Colonic mucosa (tissue), 4 donors: ENCODE measurements around the gene FAM131A. TPM values are rescaled to one million over a fixed set of nuclear protein-coding genes. Genes with fewer than 3 reads are reported as not detected.
"Not testable (repeated sequence)": the region's sequence is repeated elsewhere in the genome, so short reads cannot be mapped to it uniquely, and the experiment has no call there.

ENCODE experiments used
- DNase-seq: peaks from one replicate; pipeline ENCODE4 v3.0.0-alpha.2; 2020
- H3K27ac ChIP-seq: fragments of 200-600 bp; one replicate; pipeline ENCODE4 v1.8.0; 2021
- H3K27me3 ChIP-seq: fragments of 200-600 bp; one replicate; pipeline ENCODE4 v1.8.0; 2021
- H3K36me3 ChIP-seq: fragments of 200-600 bp; one replicate; pipeline ENCODE4 v1.8.0; 2021
- H3K4me1 ChIP-seq: fragments of 200-600 bp; one replicate; pipeline ENCODE4 v1.8.0; 2021; ENCODE audit warnings: mild to moderate bottlenecking
- H3K4me3 ChIP-seq: fragments of 200-600 bp; one replicate; pipeline ENCODE4 v1.8.0; 2021
- H3K9ac ChIP-seq, 2 donors: one replicate each; pipeline ENCODE4 v1.7.0; 2013; ENCODE audit warnings: control low read depth in 2 of 2, low read depth in 2 of 2, low read length in 2 of 2
- H3K9me3 ChIP-seq: fragments of 200-600 bp; one replicate; pipeline ENCODE4 v1.8.0; 2021
- intact Hi-C: fragments of 100-400 bp; cut with DNase I; formaldehyde crosslinking; loops from one replicate; pipeline ENCODE4 v1.14.1; 2022
- total RNA-seq, 2 donors: library from RNA; stranded (reverse); fragmentation: NEBNext Ultra II Directional in 1 of 2; extraction: Animal tissue kit (Norgen Biotek cat#: 25700) in 1 of 2; gene quantifications; one replicate each; pipeline ENCODE4 v1.2.1, GENCODE V29; 2021
- TF ChIP-seq, protein P1 (sequence below): fragments of 200-600 bp; IDR thresholded peaks from one replicate; pipeline ENCODE4 v1.8.0; 2022; ENCODE audit warnings: antibody characterized with exemption, mild to moderate bottlenecking
- donor health status: healthy.
- donor health status: DM: no; HTN: no; CAD: no.
- donor health status: DM: no; HTN: no; CAD: no.

Gene FAM131A
- total RNA-seq, 2 donors from 2014 or later: 15.0 to 22.0 TPM

DNA sequence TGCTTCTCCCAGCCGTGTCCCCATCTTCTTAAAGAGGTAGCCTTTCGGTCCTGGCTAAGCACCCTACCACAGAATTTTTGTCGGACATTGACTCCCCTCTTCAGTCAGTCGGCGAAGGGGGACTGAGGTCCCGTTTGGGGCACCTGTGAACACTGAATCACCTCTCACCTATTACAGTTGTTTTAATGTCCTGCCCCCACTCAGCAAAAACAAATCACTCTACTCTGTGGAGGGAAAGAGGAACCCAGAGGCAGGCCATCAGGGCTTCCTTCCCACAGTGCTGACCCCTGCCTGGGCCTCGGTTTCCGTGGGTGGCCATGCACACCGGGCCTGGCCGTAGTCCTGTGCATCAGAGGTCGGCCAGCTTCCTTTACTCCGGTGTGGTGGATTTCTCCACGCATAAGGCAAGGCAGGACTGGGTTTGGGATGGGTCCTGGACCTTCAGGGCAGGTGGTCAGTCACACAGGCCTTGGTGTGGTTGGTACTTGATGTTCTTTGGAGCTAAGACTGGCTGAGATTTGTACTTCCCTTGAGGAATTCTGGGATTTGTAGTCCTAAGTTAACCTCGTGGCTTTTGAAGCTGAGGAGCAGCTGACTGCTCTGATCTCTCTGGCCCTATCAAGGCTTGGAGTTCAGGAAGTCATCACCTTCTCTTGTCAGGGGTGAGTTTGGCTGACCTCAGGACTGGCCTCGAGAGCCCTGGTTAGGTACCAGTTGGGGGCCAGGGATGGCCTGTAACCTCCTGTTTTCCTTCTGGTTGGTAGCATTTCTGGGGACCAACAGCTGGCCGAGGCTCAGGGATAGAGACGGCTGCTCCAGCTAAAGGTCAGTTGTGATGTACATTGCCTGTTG, 627 bp upstream of the FAM131A start:
- Histone ChIP-seq H3K36me3 (peaks cover 19% of the 10 kb centered on the region), H3K9me3 (no peaks in the 10 kb centered on the region), H3K4me1 (no peaks in the 10 kb centered on the region), H3K27me3 (no peaks in the 10 kb centered on the region), H3K27ac (peak overlapping the region; percentile 78), H3K4me3 (peak overlapping the region; percentile 85), H3K9ac (peak overlapping the region; percentile 72 to 81)
- intact Hi-C loops: no loop called here
- TF ChIP-seq, protein P1, sequence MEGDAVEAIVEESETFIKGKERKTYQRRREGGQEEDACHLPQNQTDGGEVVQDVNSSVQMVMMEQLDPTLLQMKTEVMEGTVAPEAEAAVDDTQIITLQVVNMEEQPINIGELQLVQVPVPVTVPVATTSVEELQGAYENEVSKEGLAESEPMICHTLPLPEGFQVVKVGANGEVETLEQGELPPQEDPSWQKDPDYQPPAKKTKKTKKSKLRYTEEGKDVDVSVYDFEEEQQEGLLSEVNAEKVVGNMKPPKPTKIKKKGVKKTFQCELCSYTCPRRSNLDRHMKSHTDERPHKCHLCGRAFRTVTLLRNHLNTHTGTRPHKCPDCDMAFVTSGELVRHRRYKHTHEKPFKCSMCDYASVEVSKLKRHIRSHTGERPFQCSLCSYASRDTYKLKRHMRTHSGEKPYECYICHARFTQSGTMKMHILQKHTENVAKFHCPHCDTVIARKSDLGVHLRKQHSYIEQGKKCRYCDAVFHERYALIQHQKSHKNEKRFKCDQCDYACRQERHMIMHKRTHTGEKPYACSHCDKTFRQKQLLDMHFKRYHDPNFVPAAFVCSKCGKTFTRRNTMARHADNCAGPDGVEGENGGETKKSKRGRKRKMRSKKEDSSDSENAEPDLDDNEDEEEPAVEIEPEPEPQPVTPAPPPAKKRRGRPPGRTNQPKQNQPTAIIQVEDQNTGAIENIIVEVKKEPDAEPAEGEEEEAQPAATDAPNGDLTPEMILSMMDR: no peak
- no peak for DNase-seq

DNA sequence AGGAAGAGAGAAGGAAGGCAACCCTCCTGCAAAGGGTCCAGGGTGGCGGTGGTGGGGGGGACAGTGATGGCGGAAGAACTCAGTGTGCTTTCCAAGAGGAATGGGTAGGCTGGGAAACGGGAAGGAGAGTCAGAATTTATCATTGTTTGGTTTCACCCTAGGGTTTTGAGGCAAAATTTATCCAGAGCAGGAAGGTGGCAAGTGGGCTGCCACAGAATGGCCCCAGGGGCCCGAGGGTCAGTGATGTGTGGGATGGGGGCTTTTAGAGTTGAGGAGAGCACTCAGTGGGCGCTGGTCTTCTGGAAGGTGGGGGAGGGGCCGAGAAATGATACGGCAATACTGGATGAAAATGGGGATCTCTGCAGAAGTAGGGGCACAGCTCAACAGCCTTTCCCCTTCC, 581 bp downstream of the FAM131A start:
- Histone ChIP-seq H3K27ac (peak overlapping the region; percentile 78), H3K27me3 (no peaks in the 10 kb centered on the region), H3K4me1 (no peaks in the 10 kb centered on the region), H3K4me3 (no peak overlapping the region), H3K9ac (peak overlapping the region; percentile 6 to 45), H3K9me3 (no peaks in the 10 kb centered on the region), H3K36me3 (peaks cover 7% of the 10 kb centered on the region)
- DNase-seq: no peak
- intact Hi-C loops: no loop called here
- TF ChIP-seq, protein P1: no peak

DNA sequence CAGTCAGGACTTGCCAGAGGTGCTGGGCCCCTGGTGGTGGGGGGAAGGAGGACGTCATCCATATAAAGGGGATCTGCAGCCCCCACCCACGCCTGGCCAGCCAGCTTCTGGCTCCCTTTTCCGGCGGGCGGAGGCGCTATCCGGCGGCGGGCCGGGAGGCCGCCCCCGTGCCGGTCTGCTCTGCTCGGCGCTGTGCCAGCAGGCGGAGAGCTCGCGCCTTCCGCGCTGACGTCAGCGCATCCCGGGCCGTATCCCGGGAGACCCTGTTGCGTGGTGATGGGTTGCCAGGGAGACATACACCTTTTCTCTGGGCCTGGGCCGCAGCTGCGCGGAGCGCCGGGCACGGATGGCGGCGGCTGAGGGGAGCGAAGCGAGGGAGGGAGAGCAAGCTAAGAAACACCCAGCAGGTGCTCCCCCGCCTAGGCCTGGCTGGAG, 1.1 kb downstream of the FAM131A start:
- intact Hi-C loops: no loop called here
- peak overlapping the region in 1 of 2 donors; percentile 45 for H3K9ac ChIP-seq
- no peaks in the 10 kb centered on the region for H3K27me3 ChIP-seq
- DNase-seq: no peak
- H3K27ac ChIP-seq: peak overlapping the region; percentile 78
- no peaks in the 10 kb centered on the region for H3K4me1 ChIP-seq
- peaks cover 6% of the 10 kb centered on the region for H3K36me3 ChIP-seq
- no peak overlapping the region for H3K4me3 ChIP-seq
- TF ChIP-seq, protein P1: no peak
- H3K9me3 ChIP-seq: no peaks in the 10 kb centered on the region

DNA sequence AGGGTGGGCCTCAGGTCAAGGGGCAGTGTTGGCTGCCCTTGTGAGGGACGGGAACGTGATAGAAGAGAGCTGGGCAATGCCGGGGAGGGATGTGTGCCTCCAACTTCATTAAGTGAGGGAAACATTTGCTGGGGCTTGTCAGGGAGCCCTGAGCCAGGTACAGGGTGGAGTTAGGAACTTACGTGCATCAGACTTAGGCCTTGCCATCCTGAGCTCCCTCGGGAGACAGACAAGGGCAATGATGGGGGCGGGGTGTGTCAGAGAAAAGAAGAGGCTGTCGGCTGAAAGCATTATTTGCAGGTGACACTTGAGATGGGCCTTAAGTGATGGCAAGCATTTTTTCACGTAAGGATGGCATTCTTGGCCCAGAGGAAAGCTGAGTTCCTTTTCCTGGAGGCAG, 1.6 kb downstream of the FAM131A start:
- Histone ChIP-seq H3K9me3 (no peaks in the 10 kb centered on the region), H3K9ac (no peak overlapping the region), H3K4me3 (no peak overlapping the region), H3K4me1 (no peaks in the 10 kb centered on the region), H3K27ac (peak overlapping the region; percentile 78), H3K36me3 (peaks cover 6% of the 10 kb centered on the region), H3K27me3 (no peaks in the 10 kb centered on the region)
- DNase-seq: no peak
- TF ChIP-seq, protein P1: no peak
- intact Hi-C loops: no loop called here

DNA sequence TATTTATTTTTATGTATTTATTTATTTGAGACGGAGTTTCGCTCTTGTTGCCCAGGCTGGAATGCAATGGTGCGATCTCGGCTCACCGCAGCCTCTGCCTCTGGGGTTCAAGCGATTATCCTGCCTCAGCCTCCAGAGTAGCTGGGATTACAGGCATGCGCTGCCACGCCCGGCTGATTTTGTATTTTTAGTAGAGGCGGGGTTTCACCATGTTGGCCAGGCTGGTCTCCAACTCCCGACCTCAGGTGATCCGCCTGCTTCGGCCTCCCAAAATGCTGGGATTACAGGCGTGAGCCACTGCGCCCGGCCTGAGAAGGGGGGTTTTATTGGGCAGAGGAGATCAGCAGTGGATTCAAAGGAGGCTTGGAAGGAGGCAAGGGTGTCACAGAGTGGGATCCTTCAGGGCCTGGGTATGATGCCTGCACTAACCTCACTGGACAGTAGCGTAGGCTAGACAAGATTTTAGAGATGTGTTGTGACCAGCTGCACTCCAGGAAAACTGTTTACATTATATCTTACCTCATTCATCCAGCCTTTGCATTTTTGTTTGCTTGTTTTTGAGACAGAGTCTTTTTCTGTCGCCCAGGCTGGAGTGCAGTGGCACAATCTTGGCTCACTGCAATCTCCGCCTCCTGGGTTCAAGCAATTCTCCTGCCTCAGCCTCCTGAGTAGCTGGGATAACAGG, 2.2 kb downstream of the FAM131A start:
- H3K27me3 ChIP-seq, H3K4me1 ChIP-seq, H3K9me3 ChIP-seq, intact Hi-C loops, H3K9ac ChIP-seq, H3K27ac ChIP-seq, H3K36me3 ChIP-seq, DNase-seq, H3K4me3 ChIP-seq: not testable (repeated sequence)

DNA sequence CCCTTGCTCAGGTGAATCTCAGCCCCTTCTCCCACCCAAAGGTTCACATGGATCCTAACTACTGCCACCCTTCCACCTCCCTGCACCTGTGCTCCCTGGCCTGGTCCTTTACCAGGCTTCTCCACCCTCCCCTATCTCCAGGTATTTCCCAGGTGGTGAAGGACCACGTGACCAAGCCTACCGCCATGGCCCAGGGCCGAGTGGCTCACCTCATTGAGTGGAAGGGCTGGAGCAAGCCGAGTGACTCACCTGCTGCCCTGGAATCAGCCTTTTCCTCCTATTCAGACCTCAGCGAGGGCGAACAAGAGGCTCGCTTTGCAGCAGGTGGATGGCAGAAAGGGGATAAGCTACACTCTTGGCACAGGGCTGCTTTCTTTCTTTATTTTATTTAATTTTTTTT, 4.5 kb downstream of the FAM131A start:
- H3K4me1 ChIP-seq: peaks cover 5% of the 10 kb centered on the region
- intact Hi-C loops: no loop called here
- H3K27ac ChIP-seq: no peak overlapping the region
- H3K27me3 ChIP-seq: no peaks in the 10 kb centered on the region
- no peaks in the 10 kb centered on the region for H3K9me3 ChIP-seq
- DNase-seq: no peak
- TF ChIP-seq, protein P1: no peak
- no peak overlapping the region for H3K4me3 ChIP-seq
- no peaks in the 10 kb centered on the region for H3K36me3 ChIP-seq
- H3K9ac ChIP-seq: no peak overlapping the region
